LNCaP clone FGC (cell line): ENCODE measurements around the gene CCT4.
"Not testable (repeated sequence)": the region's sequence is repeated elsewhere in the genome, so short reads cannot be mapped to it uniquely, and the experiment has no call there.

Experiments
- DNase-seq: peaks from one replicate; pipeline ENCODE4 v3.0.0-alpha.2; 2011; ENCODE audit warnings: low read depth
- H3K4me3 ChIP-seq: 2 replicates; pipeline ENCODE4 v1.5.1; 2011; ENCODE audit warnings: mild to moderate bottlenecking, low read depth, low read length, control low read depth
- TF ChIP-seq, protein P1 (sequence below): IDR thresholded peaks from 2 replicates; pipeline ENCODE4 v1.5.1; 2012; ENCODE audit warnings: mild to moderate bottlenecking; ENCODE audit not compliant: control insufficient read depth, insufficient read depth; ENCODE audit errors: extremely low read depth

CCT4 gene

DNA sequence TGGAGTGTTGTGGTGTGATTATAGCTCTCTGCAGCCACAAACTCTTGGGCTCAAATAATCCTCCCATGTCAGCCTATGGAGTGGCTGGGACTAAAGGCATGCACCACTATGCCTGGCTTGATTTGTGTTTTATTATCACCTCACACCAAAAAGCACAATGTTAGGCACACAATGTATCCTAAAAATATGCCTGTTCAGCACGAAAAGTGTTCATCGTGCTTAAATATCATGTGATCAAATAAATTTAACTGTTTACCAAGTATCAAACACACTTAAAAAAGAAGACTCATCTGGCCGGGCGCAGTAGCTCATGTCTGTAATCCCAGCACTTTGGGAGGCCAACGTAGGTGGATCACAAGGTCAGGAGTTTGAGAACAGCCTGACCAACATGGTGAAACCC is 5.6 kb downstream of the CCT4 start:
- TF ChIP-seq, protein P1, sequence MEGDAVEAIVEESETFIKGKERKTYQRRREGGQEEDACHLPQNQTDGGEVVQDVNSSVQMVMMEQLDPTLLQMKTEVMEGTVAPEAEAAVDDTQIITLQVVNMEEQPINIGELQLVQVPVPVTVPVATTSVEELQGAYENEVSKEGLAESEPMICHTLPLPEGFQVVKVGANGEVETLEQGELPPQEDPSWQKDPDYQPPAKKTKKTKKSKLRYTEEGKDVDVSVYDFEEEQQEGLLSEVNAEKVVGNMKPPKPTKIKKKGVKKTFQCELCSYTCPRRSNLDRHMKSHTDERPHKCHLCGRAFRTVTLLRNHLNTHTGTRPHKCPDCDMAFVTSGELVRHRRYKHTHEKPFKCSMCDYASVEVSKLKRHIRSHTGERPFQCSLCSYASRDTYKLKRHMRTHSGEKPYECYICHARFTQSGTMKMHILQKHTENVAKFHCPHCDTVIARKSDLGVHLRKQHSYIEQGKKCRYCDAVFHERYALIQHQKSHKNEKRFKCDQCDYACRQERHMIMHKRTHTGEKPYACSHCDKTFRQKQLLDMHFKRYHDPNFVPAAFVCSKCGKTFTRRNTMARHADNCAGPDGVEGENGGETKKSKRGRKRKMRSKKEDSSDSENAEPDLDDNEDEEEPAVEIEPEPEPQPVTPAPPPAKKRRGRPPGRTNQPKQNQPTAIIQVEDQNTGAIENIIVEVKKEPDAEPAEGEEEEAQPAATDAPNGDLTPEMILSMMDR, result no peak
- no peak overlapping the region for H3K4me3 ChIP-seq
- no peak for DNase-seq

GRCh38 chr2:61879351-61879750 is 9.1 kb downstream of the CCT4 start:
- not testable (repeated sequence) for H3K4me3 ChIP-seq, DNase-seq

DNA sequence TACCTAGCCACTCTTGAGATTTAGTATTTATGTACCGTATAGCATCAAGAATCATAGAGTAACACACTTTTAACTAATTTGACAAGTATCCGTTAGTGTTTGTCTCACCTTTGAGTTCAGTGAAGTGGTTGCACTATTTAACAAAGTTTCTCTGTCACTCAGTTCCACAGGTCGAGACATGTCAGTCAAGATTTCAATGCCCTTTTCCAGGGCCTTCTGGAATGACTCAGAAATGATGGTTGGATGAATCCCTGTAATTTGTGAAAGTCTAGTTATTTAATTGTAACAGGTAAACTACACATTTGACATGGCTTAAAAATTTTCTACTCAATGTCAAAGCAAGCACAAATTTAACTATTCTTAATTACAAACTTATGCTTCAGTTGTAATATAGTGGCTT is 9.7 kb downstream of the CCT4 start:
- DNase-seq, result no peak
- TF ChIP-seq, protein P1, result no peak
- no peak overlapping the region for H3K4me3 ChIP-seq

DNA sequence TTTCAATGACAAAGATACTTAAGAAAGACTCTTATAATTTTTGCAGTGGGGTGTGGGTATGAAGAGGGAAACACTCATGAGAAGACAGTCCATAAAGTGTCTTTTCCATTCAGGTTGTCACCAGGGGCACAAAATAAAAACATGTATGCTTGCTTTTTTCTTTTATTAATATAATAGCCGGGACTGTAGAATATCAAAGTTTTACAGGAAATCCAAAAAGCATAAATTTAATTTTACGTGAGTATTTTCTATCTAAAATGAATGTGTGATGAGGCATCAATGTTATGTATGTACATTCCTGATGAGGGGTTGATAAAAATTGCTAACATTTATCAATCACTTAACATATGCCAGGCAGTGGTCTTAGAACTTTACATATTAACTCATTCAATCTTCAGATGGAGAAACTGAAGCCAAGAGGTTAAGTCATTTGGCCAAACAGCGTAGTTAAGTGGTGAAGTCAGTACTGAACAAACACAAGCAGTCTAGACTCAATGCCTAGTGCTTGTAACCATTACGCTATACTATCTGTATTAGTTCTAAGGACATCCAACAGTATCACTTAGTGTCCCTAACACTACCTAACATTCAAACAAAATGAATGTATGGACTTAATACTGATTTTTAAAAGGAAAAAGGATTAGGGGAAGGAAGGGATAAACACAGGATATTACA is 10.7 kb downstream of the CCT4 start:
- no peak overlapping the region for H3K4me3 ChIP-seq
- no peak for DNase-seq
- TF ChIP-seq, protein P1, result no peak

GRCh38 chr2:61876400-61876799 is 12.1 kb downstream of the CCT4 start:
- TF ChIP-seq, protein P1, result no peak
- DNase-seq, result no peak
- H3K4me3 ChIP-seq, result no peak overlapping the region

DNA sequence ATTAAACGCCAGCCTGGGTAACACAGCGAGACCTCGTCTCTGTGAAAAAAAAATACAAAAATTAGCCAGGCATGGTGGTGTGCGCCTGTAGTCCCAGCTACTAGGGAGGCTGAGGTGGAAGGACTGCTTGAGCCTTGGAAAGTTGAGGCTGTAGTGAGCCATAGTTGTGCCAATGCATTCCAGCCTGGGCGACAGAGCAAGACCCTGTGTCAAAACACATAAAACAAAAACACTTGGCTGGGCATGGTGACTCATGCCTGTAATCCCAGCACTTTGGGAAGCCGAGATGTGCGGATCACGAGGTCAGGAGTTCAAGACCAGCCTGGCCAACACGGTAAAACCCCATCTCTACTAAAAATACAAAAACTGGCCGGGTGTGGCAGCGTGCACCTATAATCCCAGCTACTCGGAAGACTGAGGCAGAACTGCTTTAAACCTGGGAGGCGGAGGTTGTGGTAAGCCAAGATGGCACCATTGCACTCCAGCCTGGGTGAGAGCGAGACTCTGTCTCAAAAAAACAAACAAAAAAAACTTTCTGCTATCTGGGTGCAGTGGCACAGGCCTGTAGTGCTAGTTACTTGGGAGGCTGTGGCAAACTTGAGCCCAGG is 21.9 kb downstream of the CCT4 start:
- not testable (repeated sequence) for DNase-seq, H3K4me3 ChIP-seq

GRCh38 chr2:61862085-61862484 is 26.4 kb downstream of the CCT4 start:
- no peak overlapping the region for H3K4me3 ChIP-seq
- DNase-seq, result no peak
- TF ChIP-seq, protein P1, result no peak

- DNase-seq, result no peak
- TF ChIP-seq, protein P1, result no peak
- H3K4me3 ChIP-seq, result no peak overlapping the region
These were observed 31.2 kb downstream of the CCT4 start for GRCh38 chr2:61857224-61857623.
